H9 (cell line): Measurements from ENCODE around the gene RLN3. TPM values are rescaled to one million over a fixed set of nuclear protein-coding genes. Genes with fewer than 3 reads are reported as not detected.

Source experiments
- DNase-seq: peaks from one replicate; pipeline ENCODE4 v3.0.0-alpha.2; 2017
- H2AFZ ChIP-seq: one replicate; pipeline ENCODE4 v1.6.1; 2013; ENCODE audit warnings: mild to moderate bottlenecking, low read length, control low read depth, moderate library complexity
- H2AK5ac ChIP-seq: 2 replicates; pipeline ENCODE4 v1.6.1; 2013; ENCODE audit warnings: low read length, control low read depth, mixed read lengths; ENCODE audit not compliant: insufficient read length
- H2BK120ac ChIP-seq: one replicate; pipeline ENCODE4 v1.6.1; 2013; ENCODE audit warnings: low read depth, mild to moderate bottlenecking, low read length, control low read depth, inconsistent platforms; ENCODE audit not compliant: poor library complexity, severe bottlenecking
- H2BK12ac ChIP-seq: 2 replicates; pipeline ENCODE4 v1.6.1; 2013; ENCODE audit warnings: low read length, control low read depth, mixed read lengths, low read depth; ENCODE audit not compliant: insufficient read length
- H2BK15ac ChIP-seq: 2 replicates; pipeline ENCODE4 v1.6.1; 2013; ENCODE audit warnings: low read depth, low read length, control low read depth
- H2BK20ac ChIP-seq: one replicate; pipeline ENCODE4 v1.6.1; 2013; ENCODE audit warnings: low read depth, mild to moderate bottlenecking, low read length, control low read depth, inconsistent platforms; ENCODE audit not compliant: poor library complexity, severe bottlenecking
- H2BK5ac ChIP-seq: 2 replicates; pipeline ENCODE4 v1.6.1; 2013; ENCODE audit warnings: low read length, control low read depth, mixed read lengths; ENCODE audit not compliant: insufficient read length
- H3K14ac ChIP-seq: 2 replicates; pipeline ENCODE4 v1.6.1; 2013; ENCODE audit warnings: low read length, control low read depth; ENCODE audit not compliant: insufficient read depth
- H3K18ac ChIP-seq: 2 replicates; pipeline ENCODE4 v1.6.1; 2013; ENCODE audit warnings: low read depth, mild to moderate bottlenecking, mixed read lengths, low read length, control low read depth; ENCODE audit not compliant: insufficient read length
- H3K23ac ChIP-seq: 2 replicates; pipeline ENCODE4 v1.6.1; 2013; ENCODE audit warnings: low read length, control low read depth, mixed read lengths, low read depth; ENCODE audit not compliant: insufficient read length
- H3K23me2 ChIP-seq: 2 replicates; pipeline ENCODE4 v1.6.1; 2013; ENCODE audit warnings: low read depth, mild to moderate bottlenecking, mixed read lengths, low read length, control low read depth; ENCODE audit not compliant: insufficient read length, poor library complexity, severe bottlenecking
- H3K27ac ChIP-seq: 2 replicates; pipeline ENCODE4 v1.5.1; 2013; ENCODE audit warnings: low read length, control low read depth, mixed read lengths, low read depth; ENCODE audit not compliant: insufficient read length
- H3K27me3 ChIP-seq: 2 replicates; pipeline ENCODE4 v1.6.1; 2013; ENCODE audit warnings: low read length, control low read depth, inconsistent platforms; ENCODE audit not compliant: insufficient read depth
- H3K4ac ChIP-seq: 2 replicates; pipeline ENCODE4 v1.6.1; 2013; ENCODE audit warnings: low read depth, mild to moderate bottlenecking, control low read depth, inconsistent platforms, low read length, moderate library complexity
- H3K4me1 ChIP-seq: 2 replicates; pipeline ENCODE4 v1.6.1; 2013; ENCODE audit warnings: low read length, control low read depth, inconsistent platforms; ENCODE audit not compliant: insufficient read depth
- H3K4me2 ChIP-seq: 2 replicates; pipeline ENCODE4 v1.6.1; 2013; ENCODE audit warnings: low read length, control low read depth, mixed read lengths; ENCODE audit not compliant: insufficient read length, insufficient read depth
- H3K56ac ChIP-seq: 2 replicates; pipeline ENCODE4 v1.6.1; 2013; ENCODE audit warnings: low read depth, mild to moderate bottlenecking, mixed read lengths, low read length, control low read depth; ENCODE audit not compliant: insufficient read length
- H3K79me1 ChIP-seq: 2 replicates; pipeline ENCODE4 v1.6.1; 2013; ENCODE audit warnings: low read depth, mild to moderate bottlenecking, moderate library complexity, low read length, control low read depth, inconsistent platforms; ENCODE audit not compliant: insufficient read depth, poor library complexity, severe bottlenecking
- H3K79me2 ChIP-seq: 2 replicates; pipeline ENCODE4 v1.6.1; 2013; ENCODE audit warnings: low read length, control low read depth, inconsistent platforms; ENCODE audit not compliant: insufficient read depth
- H3K9ac ChIP-seq: 2 replicates; pipeline ENCODE4 v1.6.1; 2013; ENCODE audit warnings: low read length, control low read depth, mixed read lengths; ENCODE audit not compliant: insufficient read length; ENCODE audit errors: extremely low read depth
- H3K9me3 ChIP-seq: one replicate; pipeline ENCODE4 v1.6.1; 2013; ENCODE audit warnings: low read depth, low read length, inconsistent platforms; ENCODE audit not compliant: control insufficient read depth
- H3T11ph ChIP-seq: one replicate; pipeline ENCODE4 v1.6.1; 2013; ENCODE audit warnings: mild to moderate bottlenecking, low read length, control low read depth, inconsistent platforms
- H4K20me1 ChIP-seq: one replicate; pipeline ENCODE4 v1.6.1; 2013; ENCODE audit not compliant: control insufficient read depth, insufficient read length, insufficient read depth
- H4K5ac ChIP-seq: 2 replicates; pipeline ENCODE4 v1.6.1; 2013; ENCODE audit warnings: low read depth, mild to moderate bottlenecking, mixed read lengths, low read length, control low read depth; ENCODE audit not compliant: insufficient read length
- H4K8ac ChIP-seq: replicated peaks from 2 replicates; pipeline ENCODE4 v1.6.1; 2013; ENCODE audit warnings: low read length, control low read depth, mixed read lengths, low read depth; ENCODE audit not compliant: insufficient read length
- H4K91ac ChIP-seq: 2 replicates; pipeline ENCODE4 v1.6.1; 2013; ENCODE audit warnings: low read depth, mild to moderate bottlenecking, moderate library complexity, mixed read lengths, low read length, control low read depth; ENCODE audit not compliant: insufficient read length
- H3K27ac Mint-ChIP-seq, 3 experiments: 2 replicates in 2 of 3; 3 replicates in 1 of 3; pipeline ENCODE4 v1.8.0; 2020 to 2021; ENCODE audit warnings: mixed read lengths in 3 of 3, mild to moderate bottlenecking in 1 of 3, moderate library complexity in 1 of 3
- H3K27me3 Mint-ChIP-seq: 2 replicates; pipeline ENCODE4 v1.8.0; 2021; ENCODE audit warnings: low read depth, mild to moderate bottlenecking, moderate library complexity, mixed read lengths
- H3K36me3 Mint-ChIP-seq, 3 experiments: 2 replicates in 2 of 3; 3 replicates in 1 of 3; pipeline ENCODE4 v1.8.0; 2020 to 2021; ENCODE audit warnings: low read depth in 3 of 3, mixed read lengths in 3 of 3; ENCODE audit not compliant: insufficient read depth in 1 of 3
- H3K4me1 Mint-ChIP-seq, 2 experiments: 2 replicates each; pipeline ENCODE4 v1.8.0; 2020; ENCODE audit warnings: mixed read lengths in 2 of 2
- H3K4me3 Mint-ChIP-seq, 2 experiments: 2 replicates in 1 of 2; 3 replicates in 1 of 2; pipeline ENCODE4 v1.8.0; 2020 to 2021; ENCODE audit warnings: mild to moderate bottlenecking in 2 of 2, mixed read lengths in 2 of 2, moderate library complexity in 1 of 2
- H3K9me3 Mint-ChIP-seq, 2 experiments: 2 replicates in 1 of 2; 3 replicates in 1 of 2; pipeline ENCODE4 v1.8.0; 2020; ENCODE audit warnings: mild to moderate bottlenecking in 2 of 2, mixed read lengths in 2 of 2, moderate library complexity in 1 of 2
- CTCF ChIP-seq: fragments of 200-600 bp; sonication (generic); conservative IDR thresholded peaks from 3 replicates; pipeline ENCODE4 v1.8.0; 2021; ENCODE audit warnings: antibody characterized with exemption, mild to moderate bottlenecking
- WGBS: extraction: QIAGEN DNeasy Blood & Tissue Kit; methylation state at CpG from one replicate; pipeline ENCODE4 v1.1.7; 2013; ENCODE audit warnings: missing lambda C conversion rate, low lambda C conversion rate, mixed read lengths; ENCODE audit not compliant: insufficient read length; ENCODE audit errors: extremely low coverage; 5-methylcytosine and 5-hydroxymethylcytosine counted together
- total RNA-seq: library from RNA; stranded (reverse); gene quantifications from 2 replicates; pipeline ENCODE4 v1.2.1, GENCODE V29; 2021

The RLN3 gene
- total RNA-seq, 1 experiment from 2014 or later = not detected

- H3K4me1 ChIP-seq = peaks cover 3% of the 10 kb centered on the region; the same call in 1 of the 2 replicates
- Mint-ChIP-seq H3K27me3 (no peaks in the 10 kb centered on the region), H3K36me3 (no peaks in the 10 kb centered on the region), H3K4me1 (peaks cover 37 to 51% of the 10 kb centered on the region in 2 experiments), H3K9me3 (no peaks in the 10 kb centered on the region; a peak in 1 of 5 replicates), H3K27ac (no peak overlapping the region), H3K4me3 (no peak overlapping the region)
- H3K4ac ChIP-seq = no peak overlapping the region
- no peak overlapping the region for H3K18ac ChIP-seq
- H3K27me3 ChIP-seq = no peaks in the 10 kb centered on the region
- H3K23me2 ChIP-seq = no peaks in the 10 kb centered on the region
- H4K91ac ChIP-seq = no peak overlapping the region
- no peak overlapping the region for H2BK5ac ChIP-seq
- H4K5ac ChIP-seq = no peak overlapping the region
- H3K27ac ChIP-seq = no peak overlapping the region
- no peak overlapping the region for H3K14ac ChIP-seq
- no peak overlapping the region for H2BK120ac ChIP-seq
- H3K79me1 ChIP-seq = no peaks in the 10 kb centered on the region
- H2BK20ac ChIP-seq = no peak overlapping the region
- no peak overlapping the region for H3K9ac ChIP-seq
- no peaks in the 10 kb centered on the region for H3K79me2 ChIP-seq
- H2AFZ ChIP-seq = no peak overlapping the region
- no peak overlapping the region for H3K4me2 ChIP-seq
- no peak overlapping the region for H2BK12ac ChIP-seq
- no peak overlapping the region for H2AK5ac ChIP-seq
- H4K8ac ChIP-seq = no peak overlapping the region
- DNase-seq = no peak
- H3K56ac ChIP-seq = no peak overlapping the region
- H2BK15ac ChIP-seq = no peak overlapping the region
- TF ChIP-seq CTCF = no peak
- no peaks in the 10 kb centered on the region for H3K9me3 ChIP-seq
- no peak overlapping the region for H3T11ph ChIP-seq
- no peak overlapping the region for H3K23ac ChIP-seq
- no CpG with 5 or more reads among the region's 9 CpGs for WGBS
- no peaks in the 10 kb centered on the region for H4K20me1 ChIP-seq
These were observed 45.2 kb upstream of the RLN3 start for GRCh38 chr19:13982773-13983172.
